Measurements from ENCODE around the gene TCAIM.
"Not testable (repeated sequence)": the region's sequence is repeated elsewhere in the genome, so short reads cannot be mapped to it uniquely, and the experiment has no call there.

Gene TCAIM

DNA sequence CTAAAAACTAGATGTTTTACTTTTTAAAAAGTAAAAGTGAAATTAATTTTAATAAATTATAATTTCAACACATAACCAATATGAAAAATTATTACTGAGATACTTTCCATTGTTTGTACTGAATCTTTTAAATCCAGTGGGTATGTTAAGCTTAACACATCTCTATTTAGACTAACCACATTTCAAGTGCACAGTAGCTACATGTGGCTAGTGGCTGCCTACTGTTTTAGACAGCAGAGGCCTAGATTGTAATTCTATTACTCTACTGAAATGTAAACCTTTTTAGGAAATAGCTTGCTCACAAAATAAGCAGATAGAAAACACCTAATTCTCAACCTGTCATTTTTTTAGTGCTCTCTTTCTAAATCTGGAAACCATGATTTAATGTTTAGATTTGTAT, 4.9 kb downstream of the TCAIM start:
- TF ChIP-seq CTCF (IDR thresholded peaks at IDR 0.05; ENCODE audit: borderline replicate concordance, insufficient read depth, low read depth, low read length): no peak
- no peak overlapping the region for H3K4me3 ChIP-seq (ENCODE audit: low read depth, low read length)

DNA sequence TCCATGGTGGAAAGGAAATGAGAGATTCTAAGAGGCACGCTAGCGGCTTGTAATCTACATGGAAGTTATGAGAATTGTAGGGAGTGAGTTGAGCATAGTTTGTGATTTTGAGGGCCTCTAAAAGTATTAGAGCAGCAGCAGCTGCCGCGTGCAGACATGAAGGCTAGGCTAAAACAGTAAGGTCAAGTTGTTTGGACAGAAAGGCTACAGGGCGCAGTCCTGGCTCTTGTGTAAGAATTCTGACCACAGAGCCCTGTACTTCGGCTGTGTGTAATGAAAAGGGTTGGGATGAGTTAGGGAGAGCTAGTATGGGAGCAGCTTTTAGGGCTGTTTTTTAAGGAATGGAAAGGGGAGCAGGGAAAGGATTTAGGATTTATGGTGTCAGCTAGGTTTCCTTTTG, 8.0 kb downstream of the TCAIM start:
- H3K4me3 ChIP-seq (ENCODE audit: low read depth, low read length): not testable (repeated sequence)

GRCh38 chr3:44348993-44349392, 10.4 kb downstream of the TCAIM start:
- TF ChIP-seq CTCF (IDR thresholded peaks at IDR 0.05; ENCODE audit: borderline replicate concordance, insufficient read depth, low read depth, low read length): no peak
- no peak overlapping the region for H3K4me3 ChIP-seq (ENCODE audit: low read depth, low read length)

DNA sequence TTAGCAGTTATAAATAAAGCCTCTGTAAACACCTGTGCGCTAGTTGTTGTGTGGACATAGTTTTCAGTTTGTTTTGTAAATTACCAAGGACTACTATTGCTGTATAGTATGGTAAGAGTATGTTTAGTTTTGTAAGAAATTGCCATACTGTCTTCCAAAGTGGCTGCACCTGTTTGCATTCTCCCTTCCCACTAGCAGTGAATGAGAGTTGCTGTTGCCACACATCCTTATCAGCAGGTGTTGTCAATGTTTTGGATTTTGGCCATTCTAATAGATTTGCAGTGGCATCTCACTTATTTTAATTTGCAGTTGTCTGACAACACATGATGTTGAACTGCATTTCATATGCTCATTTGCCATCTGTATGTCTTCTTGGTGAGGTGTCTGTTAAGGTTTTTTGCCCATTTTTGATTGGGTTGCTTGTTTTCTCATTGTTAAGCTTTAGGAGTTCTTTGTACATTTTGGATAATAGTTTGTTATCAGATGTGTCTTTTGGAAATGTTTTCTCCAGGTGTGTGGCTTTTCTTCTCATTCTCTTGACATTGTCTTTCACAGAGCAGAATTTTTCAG, 14.9 kb downstream of the TCAIM start:
- no peak overlapping the region for H3K4me3 ChIP-seq (ENCODE audit: low read depth, low read length)
- no peak for TF ChIP-seq CTCF (IDR thresholded peaks at IDR 0.05; ENCODE audit: borderline replicate concordance, insufficient read depth, low read depth, low read length)

GRCh38 chr3:44355362-44356033, 16.9 kb downstream of the TCAIM start:
- no peak for TF ChIP-seq CTCF (IDR thresholded peaks at IDR 0.05; ENCODE audit: borderline replicate concordance, insufficient read depth, low read depth, low read length)
- H3K4me3 ChIP-seq (ENCODE audit: low read depth, low read length): no peak overlapping the region

DNA sequence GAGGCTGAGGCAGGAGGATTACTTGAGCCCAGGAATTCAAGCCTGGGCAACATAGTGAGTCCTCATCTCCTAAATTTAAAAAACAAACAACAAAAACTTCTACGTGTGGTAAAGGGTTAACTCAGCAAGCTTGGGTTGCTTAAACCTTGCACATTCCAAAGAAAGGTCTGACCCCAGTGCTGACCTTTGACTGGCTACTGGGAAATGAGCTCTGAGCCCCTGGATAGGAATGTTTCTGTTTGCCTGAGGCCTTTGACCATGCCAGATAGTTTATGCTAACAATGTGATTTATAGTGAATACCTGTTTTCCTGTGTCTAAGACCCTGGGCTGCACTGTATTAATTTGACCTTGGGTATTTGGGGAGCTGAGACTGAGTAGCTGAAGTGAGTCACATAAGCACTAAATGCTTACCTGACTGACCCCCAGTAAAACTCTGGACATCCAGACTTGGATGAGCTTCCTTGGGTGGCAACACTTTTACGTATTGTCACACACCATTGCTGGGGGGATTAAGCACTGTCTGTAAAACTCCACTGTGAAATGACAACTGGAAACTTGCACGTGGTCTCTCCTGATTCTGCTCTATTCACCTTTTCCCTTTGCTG, 20.7 kb downstream of the TCAIM start:
- no peak for TF ChIP-seq CTCF (IDR thresholded peaks at IDR 0.05; ENCODE audit: borderline replicate concordance, insufficient read depth, low read depth, low read length)
- H3K4me3 ChIP-seq (ENCODE audit: low read depth, low read length): no peak overlapping the region

GRCh38 chr3:44363591-44363990, 25.0 kb downstream of the TCAIM start:
- TF ChIP-seq CTCF (IDR thresholded peaks at IDR 0.05; ENCODE audit: borderline replicate concordance, insufficient read depth, low read depth, low read length): no peak
- H3K4me3 ChIP-seq (ENCODE audit: low read depth, low read length): no peak overlapping the region

Measured in GM12875 (cell line).